IPS-20b (cell line): ENCODE results near the gene PSMC3IP.
"Not testable (repeated sequence)": the region's sequence is repeated elsewhere in the genome, so short reads cannot be mapped to it uniquely, and the experiment has no call there.

ENCODE experiments used
- H3K27ac ChIP-seq: one replicate; pipeline ENCODE4 v1.5.1; 2013; ENCODE audit warnings: low read length
- H3K27me3 ChIP-seq: 2 replicates; pipeline ENCODE4 v1.6.1; 2013; ENCODE audit warnings: mild to moderate bottlenecking, low read length, inconsistent platforms; ENCODE audit not compliant: insufficient read depth
- H3K36me3 ChIP-seq: 2 replicates; pipeline ENCODE4 v1.6.1; 2013; ENCODE audit warnings: low read depth, mild to moderate bottlenecking, inconsistent platforms, low read length, moderate library complexity; ENCODE audit not compliant: insufficient read depth
- H3K4me1 ChIP-seq: 2 replicates; pipeline ENCODE4 v1.6.1; 2013; ENCODE audit warnings: mild to moderate bottlenecking, control low read depth, inconsistent platforms, low read length, moderate library complexity; ENCODE audit not compliant: insufficient read depth
- H3K4me3 ChIP-seq: 2 replicates; pipeline ENCODE4 v1.5.1; 2013; ENCODE audit warnings: mild to moderate bottlenecking, low read length, inconsistent platforms
- H3K9ac ChIP-seq: 2 replicates; pipeline ENCODE4 v1.6.1; 2013; ENCODE audit warnings: low read depth, mild to moderate bottlenecking, inconsistent platforms, low read length, moderate library complexity
- H3K9me3 ChIP-seq: 2 replicates; pipeline ENCODE4 v1.6.1; 2013; ENCODE audit warnings: mild to moderate bottlenecking, low read depth, low read length, inconsistent platforms; ENCODE audit not compliant: insufficient read depth

The PSMC3IP gene

DNA sequence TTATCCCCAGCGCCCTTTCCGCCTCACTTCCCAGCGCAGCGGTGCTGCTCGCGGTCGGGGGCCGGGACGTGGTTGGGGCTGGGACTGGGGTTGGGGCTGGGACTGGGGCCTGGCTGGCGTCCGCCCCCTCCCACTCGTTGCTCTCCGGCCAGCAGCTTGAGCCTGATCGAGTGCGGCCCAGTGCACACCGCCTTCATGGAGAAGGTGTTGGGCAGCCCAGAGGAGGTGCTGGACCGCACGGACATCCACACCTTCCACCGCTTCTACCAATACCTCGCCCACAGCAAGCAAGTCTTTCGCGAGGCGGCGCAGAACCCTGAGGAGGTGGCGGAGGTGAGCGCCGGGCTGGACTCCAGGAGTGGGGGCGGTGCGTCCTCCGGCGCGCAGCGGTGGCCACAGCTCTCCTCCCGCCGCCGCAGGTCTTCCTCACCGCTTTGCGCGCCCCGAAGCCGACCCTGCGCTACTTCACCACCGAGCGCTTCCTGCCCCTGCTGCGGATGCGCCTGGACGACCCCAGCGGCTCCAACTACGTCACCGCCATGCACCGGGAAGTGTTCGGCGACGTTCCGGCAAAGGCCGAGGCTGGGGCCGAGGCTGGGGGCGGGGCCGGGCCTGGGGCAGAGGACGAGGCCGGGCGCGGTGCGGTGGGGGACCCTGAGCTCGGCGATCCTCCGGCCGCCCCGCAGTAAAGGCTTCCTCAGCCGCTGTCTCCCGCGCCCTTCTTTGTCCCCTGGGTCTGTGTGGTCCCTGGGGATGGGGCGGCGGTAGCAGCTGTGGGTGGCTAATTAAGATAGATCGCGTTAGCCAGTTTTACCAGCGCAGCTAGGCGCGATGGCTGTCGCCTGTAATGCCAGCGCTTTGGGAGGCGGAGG lies 23.0 kb downstream of the PSMC3IP start:
- peak overlapping the region; percentile 62 for H3K27ac ChIP-seq
- no peaks in the 10 kb centered on the region for H3K4me1 ChIP-seq
- H3K4me3 ChIP-seq = peak overlapping the region; percentile 92
- peak overlapping the region; percentile 92 for H3K9ac ChIP-seq
- H3K9me3 ChIP-seq = no peaks in the 10 kb centered on the region
- H3K36me3 ChIP-seq = no peaks in the 10 kb centered on the region
- H3K27me3 ChIP-seq = no peaks in the 10 kb centered on the region

DNA sequence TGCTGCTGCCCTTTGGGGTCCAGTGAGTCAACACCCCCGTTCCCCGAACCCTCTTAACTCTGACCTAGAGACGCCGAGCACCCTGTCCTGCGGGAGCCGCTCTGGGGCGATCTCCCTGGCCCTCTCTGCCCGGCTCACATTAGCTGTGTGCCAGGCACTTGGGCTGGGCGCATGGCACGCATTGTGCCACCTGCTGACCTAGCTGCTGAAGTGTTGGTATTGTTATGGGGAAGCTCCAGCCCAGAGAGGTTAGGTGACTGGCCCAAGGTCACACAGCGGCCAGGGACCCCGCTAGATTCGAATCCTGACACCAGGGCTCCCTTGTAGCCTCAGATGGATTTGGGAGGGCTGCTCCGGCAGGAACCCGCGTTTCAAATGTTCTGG lies 23.7 kb downstream of the PSMC3IP start:
- H3K9ac ChIP-seq = peak overlapping the region; percentile 92; the same call in 1 of the 2 replicates
- peak overlapping the region; percentile 92; the same call in 1 of the 2 replicates for H3K4me3 ChIP-seq
- H3K4me1 ChIP-seq = no peaks in the 10 kb centered on the region
- no peaks in the 10 kb centered on the region for H3K9me3 ChIP-seq
- H3K27ac ChIP-seq = no peak overlapping the region
- peaks cover 4% of the 10 kb centered on the region; the same call in 1 of the 2 replicates for H3K27me3 ChIP-seq
- no peaks in the 10 kb centered on the region for H3K36me3 ChIP-seq

DNA sequence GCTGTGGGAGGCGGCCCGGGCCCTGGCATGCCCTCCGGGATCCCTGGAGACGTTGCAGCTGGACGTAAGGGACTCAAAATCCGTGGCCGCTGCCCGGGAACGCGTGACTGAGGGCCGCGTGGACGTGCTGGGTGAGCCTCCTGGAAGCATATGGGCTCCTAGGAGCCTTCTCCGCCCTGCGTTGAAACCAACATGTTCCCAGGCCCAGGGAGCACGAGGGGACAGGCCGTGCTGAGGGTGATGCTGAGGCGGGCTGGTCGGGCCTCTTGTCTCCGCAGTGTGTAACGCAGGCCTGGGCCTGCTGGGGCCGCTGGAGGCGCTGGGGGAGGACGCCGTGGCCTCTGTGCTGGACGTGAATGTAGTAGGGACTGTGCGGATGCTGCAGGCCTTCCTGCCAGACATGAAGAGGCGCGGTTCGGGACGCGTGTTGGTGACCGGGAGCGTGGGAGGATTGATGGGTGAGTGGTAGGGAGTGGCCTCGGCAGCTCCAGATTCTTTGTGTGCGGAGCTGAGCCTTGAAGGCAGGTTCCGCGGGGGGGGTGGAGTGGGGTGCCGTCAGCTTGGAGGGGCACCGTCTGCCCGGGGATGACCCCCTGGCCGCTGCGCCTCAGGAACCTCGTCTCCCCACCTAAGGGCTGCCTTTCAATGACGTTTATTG lies 24.2 kb downstream of the PSMC3IP start:
- H3K4me1 ChIP-seq = no peaks in the 10 kb centered on the region
- no peak overlapping the region for H3K9ac ChIP-seq

DNA sequence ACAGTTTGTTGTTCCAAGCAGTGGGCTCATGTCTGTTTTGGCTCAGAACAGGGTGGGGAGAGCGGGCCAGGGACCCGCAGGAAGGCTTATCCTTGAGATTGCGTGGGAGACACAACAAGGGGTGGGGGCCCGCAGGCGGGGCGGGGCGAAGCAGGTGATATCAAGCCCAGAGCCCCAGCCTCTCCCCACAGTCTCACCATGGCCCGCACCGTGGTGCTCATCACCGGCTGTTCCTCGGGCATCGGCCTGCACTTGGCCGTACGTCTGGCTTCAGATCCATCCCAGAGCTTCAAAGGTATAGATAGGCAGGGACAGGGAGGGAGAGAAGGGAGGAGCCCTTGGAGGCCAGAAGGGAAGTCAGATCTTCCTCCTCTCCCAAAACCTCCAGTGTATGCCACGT lies 24.8 kb downstream of the PSMC3IP start, which contains the start of gene HSD17B1:
TSS of gene HSD17B1 (plus strand) at position 188 of the 400 bp plus-strand sequence. CDS start at position 199, 11 bp downstream.
- H3K9ac ChIP-seq, H3K27ac ChIP-seq: not testable (repeated sequence)

More for the DNA sequence above, 24.2 kb downstream of the PSMC3IP start:
- Histone ChIP-seq H3K4me3 (no peak overlapping the region; the same call in 1 of the 2 replicates), H3K27me3 (peaks cover 6% of the 10 kb centered on the region; the same call in 1 of the 2 replicates), H3K27ac (no peak overlapping the region), H3K36me3 (no peaks in the 10 kb centered on the region), H3K9me3 (no peaks in the 10 kb centered on the region)

DNA sequence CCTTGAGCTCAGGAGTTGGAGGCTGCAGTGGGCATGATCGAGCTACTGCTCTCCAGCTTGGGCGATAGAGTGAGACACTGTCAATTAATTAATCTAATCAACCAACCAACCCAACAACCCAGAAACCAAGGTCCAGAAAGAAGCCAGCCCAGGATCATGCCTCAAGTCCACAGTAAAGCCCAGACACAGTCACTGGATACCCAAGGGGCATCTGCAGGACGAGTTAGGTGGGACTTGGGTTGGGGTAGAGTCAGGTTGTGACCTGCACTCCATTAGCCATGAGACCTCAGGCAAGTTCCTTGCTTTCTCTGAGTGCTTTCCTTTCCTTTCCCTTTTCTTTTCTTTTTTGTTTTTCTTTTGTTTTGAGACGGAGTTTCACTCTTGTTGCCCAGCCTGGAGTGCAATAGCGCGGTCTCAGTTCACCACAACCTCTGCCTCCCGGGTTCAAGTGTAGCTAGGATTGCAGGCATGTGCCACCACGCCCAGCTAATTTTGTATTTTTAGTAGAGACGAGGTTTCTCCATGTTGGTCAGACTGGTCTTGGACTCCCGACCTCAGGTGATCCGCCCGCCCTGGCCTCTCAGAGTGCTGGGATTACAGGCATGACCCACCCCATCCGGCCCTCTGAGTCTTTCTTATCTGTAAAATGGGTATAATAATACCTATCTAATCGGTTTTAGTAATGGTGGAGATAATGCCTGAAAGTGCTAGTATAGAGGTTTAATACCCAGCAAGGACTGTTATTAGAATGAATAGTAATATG lies 28.4 kb downstream of the PSMC3IP start:
- H3K9ac ChIP-seq = peak overlapping the region; percentile 68; the same call in 1 of the 2 replicates
- no peak overlapping the region for H3K27ac ChIP-seq
- H3K9me3 ChIP-seq = no peaks in the 10 kb centered on the region
- peak overlapping the region; percentile 66 for H3K4me3 ChIP-seq
- H3K36me3 ChIP-seq = no peaks in the 10 kb centered on the region
- H3K4me1 ChIP-seq = no peaks in the 10 kb centered on the region
- H3K27me3 ChIP-seq = peaks cover 6% of the 10 kb centered on the region; the same call in 1 of the 2 replicates

More for the DNA sequence above, 24.8 kb downstream of the PSMC3IP start, which contains the start of gene HSD17B1:
- H3K27me3 ChIP-seq, H3K9me3 ChIP-seq, H3K4me1 ChIP-seq, H3K36me3 ChIP-seq: not testable (repeated sequence)
- peak within 1 kb of the TSS; percentile 92; the same call in 1 of the 2 replicates for H3K4me3 ChIP-seq

DNA sequence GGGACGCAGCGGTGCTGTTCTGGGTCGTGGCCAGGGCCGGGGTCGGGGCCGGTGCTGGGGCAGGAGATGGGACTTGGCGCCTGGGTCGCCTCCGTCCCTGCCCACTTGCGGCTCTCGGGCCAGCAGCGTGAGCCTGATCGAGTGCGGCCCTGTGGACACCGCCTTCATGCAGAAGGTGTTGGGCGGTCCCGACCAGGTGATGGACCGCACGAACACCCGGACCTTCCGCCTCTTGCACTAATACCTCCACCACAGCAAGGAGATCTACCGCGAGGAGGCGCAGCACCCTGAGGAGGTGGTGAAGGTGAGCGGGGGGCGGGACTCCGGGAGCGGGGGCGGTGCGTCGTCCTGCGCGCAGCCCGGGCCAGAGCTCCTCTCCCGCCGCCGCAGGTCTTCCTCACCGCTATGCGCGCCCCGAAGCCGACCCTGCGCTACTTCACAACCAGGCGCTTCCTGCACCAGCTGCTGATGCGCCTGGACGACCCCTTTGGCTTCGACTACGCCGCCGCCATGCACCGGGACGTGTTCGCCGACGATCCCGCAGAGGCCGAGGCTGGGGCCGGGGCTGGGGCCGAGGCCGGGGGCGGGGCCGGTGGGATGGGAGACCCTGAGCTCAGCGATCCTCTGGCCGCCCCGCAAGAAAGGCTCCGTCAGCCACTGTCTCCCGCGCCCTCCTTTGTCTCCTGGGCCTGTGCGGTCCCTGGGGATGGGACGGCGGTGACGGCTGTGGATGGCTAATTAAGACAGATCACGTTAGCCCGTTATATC lies 29.3 kb downstream of the PSMC3IP start:
- H3K27ac ChIP-seq = no peak overlapping the region
- 0 out of 2 replicates have a peak, but pooled peaks cover 9% of the 10 kb centered on the region for H3K36me3 ChIP-seq
- H3K4me1 ChIP-seq = no peaks in the 10 kb centered on the region
- peak overlapping the region; percentile 66 for H3K4me3 ChIP-seq
- H3K9me3 ChIP-seq = no peaks in the 10 kb centered on the region
- peaks cover 6% of the 10 kb centered on the region; the same call in 1 of the 2 replicates for H3K27me3 ChIP-seq
- H3K9ac ChIP-seq = peak overlapping the region; percentile 68; the same call in 1 of the 2 replicates

DNA sequence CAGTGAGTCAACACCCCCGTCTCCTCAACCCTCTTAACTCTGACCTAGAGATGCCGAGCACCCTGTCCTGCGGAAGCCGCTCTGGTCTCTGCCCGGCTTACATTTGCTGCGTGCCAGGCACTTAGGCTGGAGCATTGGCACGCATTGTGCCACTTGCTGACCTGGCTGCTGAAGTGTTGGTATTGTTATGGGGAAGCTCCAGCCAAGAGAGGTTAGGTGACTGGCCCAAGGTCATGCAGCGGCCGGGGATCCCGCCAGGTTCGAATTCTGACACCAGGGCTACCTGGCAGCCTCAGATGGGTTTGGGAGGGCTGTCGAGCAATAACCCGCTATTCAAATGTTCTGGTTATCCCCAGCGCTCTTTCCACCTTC lies 29.8 kb downstream of the PSMC3IP start:
- Histone ChIP-seq H3K9ac (no peak overlapping the region), H3K9me3 (no peaks in the 10 kb centered on the region), H3K4me3 (peak overlapping the region; percentile 66; the same call in 1 of the 2 replicates), H3K27me3 (peaks cover 6% of the 10 kb centered on the region; the same call in 1 of the 2 replicates), H3K27ac (no peak overlapping the region), H3K4me1 (no peaks in the 10 kb centered on the region), H3K36me3 (0 out of 2 replicates have a peak, but pooled peaks cover 14% of the 10 kb centered on the region)

DNA sequence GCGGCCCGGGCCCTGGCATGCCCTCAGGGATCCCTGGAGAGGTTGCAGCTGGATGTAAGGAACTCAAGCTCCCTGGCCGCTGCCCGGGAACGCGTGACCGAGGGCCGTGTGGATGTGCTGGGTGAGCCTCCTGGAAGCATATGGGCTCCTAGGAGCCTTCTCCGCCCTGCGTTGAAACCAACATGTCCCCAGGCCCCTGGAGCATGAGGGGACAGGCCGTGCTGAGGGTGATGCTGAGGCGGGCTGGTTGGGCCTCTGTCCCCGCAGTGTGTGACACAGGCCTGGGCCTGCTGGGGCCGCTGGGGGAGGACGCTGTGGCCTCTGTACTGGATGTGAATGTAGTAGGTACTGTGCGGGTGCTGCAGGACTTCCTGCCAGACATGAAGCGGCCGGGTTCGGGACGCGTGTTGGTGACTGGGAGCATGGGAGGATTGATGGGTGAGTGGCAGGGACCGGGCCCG lies 30.5 kb downstream of the PSMC3IP start:
- H3K36me3 ChIP-seq = 0 out of 2 replicates have a peak, but pooled peaks cover 19% of the 10 kb centered on the region
- H3K27me3 ChIP-seq = peaks cover 6% of the 10 kb centered on the region; the same call in 1 of the 2 replicates
- H3K27ac ChIP-seq = no peak overlapping the region
- H3K9me3 ChIP-seq = no peaks in the 10 kb centered on the region
- H3K4me1 ChIP-seq = no peaks in the 10 kb centered on the region
- H3K4me3 ChIP-seq = no peak overlapping the region
- H3K9ac ChIP-seq = no peak overlapping the region

DNA sequence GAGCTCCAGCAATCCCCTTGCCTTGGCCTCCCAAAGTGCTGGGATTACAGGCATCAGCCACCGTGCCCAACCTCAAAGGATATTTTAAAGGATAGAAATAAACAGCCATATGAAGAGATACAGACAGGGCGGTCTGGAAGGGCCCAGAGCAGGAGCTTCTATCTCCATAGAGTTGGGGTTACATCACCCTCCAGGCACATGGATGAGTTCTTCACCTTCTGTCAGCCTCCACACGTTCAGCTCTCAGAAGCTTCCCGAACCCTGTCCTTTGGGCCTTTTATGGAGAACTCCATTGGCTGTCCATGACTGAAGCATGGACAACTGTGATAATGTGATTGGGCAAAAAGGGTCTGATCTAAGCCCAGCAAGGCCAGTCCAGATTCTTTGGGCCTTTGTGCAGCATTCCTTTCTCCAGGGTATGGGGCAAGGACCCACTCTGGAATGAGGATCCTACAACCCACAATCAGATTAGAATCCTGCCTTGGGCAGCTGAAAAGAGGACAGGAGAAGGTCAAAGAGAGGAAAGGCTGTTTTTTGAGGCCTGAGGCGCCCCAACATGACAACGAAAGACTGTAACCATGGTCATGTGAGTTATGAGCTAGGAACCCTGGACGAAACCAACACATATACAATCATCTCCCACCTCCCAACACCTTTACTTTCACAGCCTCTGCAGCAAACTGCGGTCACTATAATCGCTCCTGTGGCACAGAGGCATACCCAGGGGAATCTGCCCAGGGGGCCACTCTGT lies 31.6 kb downstream of the PSMC3IP start:
- not testable (repeated sequence) for H3K4me1 ChIP-seq, H3K9ac ChIP-seq, H3K27me3 ChIP-seq, H3K9me3 ChIP-seq, H3K4me3 ChIP-seq, H3K27ac ChIP-seq
- H3K36me3 ChIP-seq = peaks cover 27% of the 10 kb centered on the region

DNA sequence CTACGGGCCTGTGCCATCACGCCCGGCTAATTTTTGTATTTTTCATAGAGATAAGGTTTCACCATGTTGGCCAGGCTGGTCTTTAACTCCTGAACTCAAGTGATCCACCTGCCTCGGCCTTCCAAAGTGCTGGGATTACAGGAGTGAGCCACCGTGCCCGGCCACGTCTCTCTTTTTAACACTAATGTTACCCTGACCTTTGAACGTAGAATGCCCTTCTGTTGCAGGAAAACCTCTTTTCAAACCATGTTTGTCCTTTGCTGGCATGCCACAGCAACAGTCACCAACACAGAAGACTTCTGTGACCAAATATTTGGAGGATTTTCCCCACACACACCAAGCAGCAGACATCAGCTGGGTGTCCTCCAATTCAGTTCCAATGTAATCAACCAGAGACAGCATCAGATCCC lies 32.6 kb downstream of the PSMC3IP start:
- Histone ChIP-seq H3K36me3 (peaks cover 30% of the 10 kb centered on the region), H3K4me1 (no peaks in the 10 kb centered on the region), H3K27me3 (peaks cover 6% of the 10 kb centered on the region; the same call in 1 of the 2 replicates), H3K4me3 (no peak overlapping the region), H3K9ac (no peak overlapping the region), H3K9me3 (no peaks in the 10 kb centered on the region), H3K27ac (no peak overlapping the region)
